ENCODE data around the gene EARS2. TPM values are rescaled to one million over a fixed set of nuclear protein-coding genes. Genes with fewer than 3 reads are reported as not detected.

EARS2 gene
- total and polyA plus RNA-seq, 2 of the 8 experiments (the other 6 are each of a cell fraction or from before 2014, with no cell fraction given): 47.8 to 111 TPM

- Histone ChIP-seq H2AK5ac (ENCODE audit: low read depth, low read length) (no peak overlapping the region), H2BK12ac (ENCODE audit: low read depth, low read length) (no peak overlapping the region), H4K5ac (ENCODE audit: insufficient read length, low read depth, low read length) (no peak overlapping the region), H4K91ac (replicated peaks; ENCODE audit: insufficient read length, low read length) (no peak overlapping the region), H3K14ac (ENCODE audit: insufficient read length) (no peak overlapping the region), H3K18ac (ENCODE audit: extremely low read depth, low read length) (no peak overlapping the region), H3K9ac (replicated peaks in 1 of 4; ENCODE audit: extremely low read depth in 1 of 4, low read depth in 3 of 4, low read length in 3 of 4) (no peak overlapping the region), H4K8ac (ENCODE audit: extremely low read depth, insufficient read depth, low read length) (no peak overlapping the region), H2BK120ac (replicated peaks; ENCODE audit: low read depth, low read length) (no peak overlapping the region), H3K79me2 (ENCODE audit: control insufficient read depth in 1 of 2, insufficient read depth in 2 of 2, low read length in 2 of 2) (no peaks in the 10 kb centered on the region), H3K23ac (ENCODE audit: insufficient read length) (no peak overlapping the region), H3K4me2 (ENCODE audit: insufficient read depth in 1 of 2, low read depth in 2 of 2, low read length in 2 of 2) (no peak overlapping the region), H3K27me3 (replicated peaks in 1 of 4; ENCODE audit: control insufficient read depth in 3 of 4, extremely low read depth in 1 of 4, insufficient read depth in 3 of 4, low read length in 3 of 4) (no peaks in the 10 kb centered on the region), H3K36me3 (ENCODE audit: control insufficient read depth in 2 of 4, insufficient read depth in 4 of 4, low read length in 3 of 4) (peaks cover 6 to 33% (median 18%) of the 10 kb centered on the region in 4 experiments; a peak in 7 of 8 replicates), H4K20me1 (replicated peaks in 1 of 2; ENCODE audit: control insufficient read depth in 1 of 2, insufficient read depth in 2 of 2, low read length in 2 of 2) (peaks cover 2 to 11% of the 10 kb centered on the region in 2 experiments), H2AFZ (ENCODE audit: low read length) (no peak overlapping the region), H3K9me3 (ENCODE audit: insufficient read depth in 2 of 2, low read depth in 1 of 2, low read length in 1 of 2) (no peaks in the 10 kb centered on the region), H2BK15ac (ENCODE audit: low read length) (no peak overlapping the region), H3K23me2 (ENCODE audit: low read depth, low read length) (no peaks in the 10 kb centered on the region), H3K4me3 (ENCODE audit: extremely low read depth in 1 of 4, insufficient read depth in 2 of 4, low read depth in 3 of 4, low read length in 4 of 4) (no peak overlapping the region), H3K56ac (replicated peaks; ENCODE audit: insufficient read length, low read depth, low read length) (no peak overlapping the region), H2BK5ac (ENCODE audit: low read depth, low read length) (no peak overlapping the region), H3K79me1 (ENCODE audit: low read depth, low read length) (no peaks in the 10 kb centered on the region; the same call in 1 of the 2 replicates), H2BK20ac (ENCODE audit: low read length) (no peak overlapping the region), H3K4ac (replicated peaks; ENCODE audit: insufficient read length, low read depth, low read length) (no peak overlapping the region), H3K27ac (ENCODE audit: low read depth, low read length) (no peak overlapping the region), H3K4me1 (replicated peaks in 1 of 4; ENCODE audit: control insufficient read depth in 3 of 4, insufficient read depth in 4 of 4, low read length in 3 of 4) (no peaks in the 10 kb centered on the region)
- ChIA-PET CTCF (ENCODE audit: partially characterized antibody) (interaction anchor here (0.6 kb wide), 2 partner anchors 100 to 725 kb away, joined by 3 read pairs; partner anchors contain the start of gene PLK1), POLR2A (ENCODE audit: partially characterized antibody) (interaction anchor here (0.7 to 3.0 kb wide), 4 partner anchors 11 to 31 kb away, joined by 3 to 8 read pairs (median 4); no protein-coding TSS in a partner anchor)
- FAIRE-seq: no peak
- no peak for DNase-seq (ENCODE audit: low read depth in 1 of 2, low spot score in 2 of 2)
- 89% methylated on average over 5 of the region's 5 CpGs; no CpG with 5 or more reads in 1 of the 2 experiments for WGBS, 2 experiments (ENCODE audit: extremely low coverage in 1 of 2, insufficient coverage in 1 of 2, insufficient read length in 1 of 2, insufficient replicate concordance in 2 of 2, low coverage in 1 of 2, low lambda C conversion rate in 2 of 2, missing lambda C conversion rate in 1 of 2)
- no peak for TF ChIP-seq POLR2AphosphoS5 (IDR thresholded peaks at IDR 0.05; ENCODE audit: low read depth, low read length)
- no peak for TF ChIP-seq SP1 (IDR thresholded peaks at IDR 0.05; ENCODE audit: low read depth, low read length)
- TF ChIP-seq JUND (IDR thresholded peaks at IDR 0.05; ENCODE audit: low read length): no peak
- no peak for TF ChIP-seq RBBP5 (IDR thresholded peaks at IDR 0.05; ENCODE audit: borderline replicate concordance, low read depth, low read length)
- TF ChIP-seq SIRT6 (IDR thresholded peaks at IDR 0.05; ENCODE audit: low read length): no peak
- no peak for TF ChIP-seq BRCA1 (IDR thresholded peaks at IDR 0.05; ENCODE audit: low read depth, low read length)
- no peak for TF ChIP-seq CBX5 (IDR thresholded peaks at IDR 0.05; ENCODE audit: low read depth, low read length)
- no peak for TF ChIP-seq CTBP2 (IDR thresholded peaks at IDR 0.05; ENCODE audit: borderline replicate concordance, insufficient read depth, insufficient read length, low read length)
- TF ChIP-seq NANOG (IDR thresholded peaks at IDR 0.05; ENCODE audit: insufficient read depth, low read depth, low read length, poor library complexity, severe bottlenecking): no peak
- no peak for TF ChIP-seq KDM4A (IDR thresholded peaks at IDR 0.05; ENCODE audit: low read depth, low read length, severe bottlenecking)
- no peak for TF ChIP-seq YY1 (IDR thresholded peaks at IDR 0.05; ENCODE audit: low read depth, low read length)
- TF ChIP-seq, protein P1, sequence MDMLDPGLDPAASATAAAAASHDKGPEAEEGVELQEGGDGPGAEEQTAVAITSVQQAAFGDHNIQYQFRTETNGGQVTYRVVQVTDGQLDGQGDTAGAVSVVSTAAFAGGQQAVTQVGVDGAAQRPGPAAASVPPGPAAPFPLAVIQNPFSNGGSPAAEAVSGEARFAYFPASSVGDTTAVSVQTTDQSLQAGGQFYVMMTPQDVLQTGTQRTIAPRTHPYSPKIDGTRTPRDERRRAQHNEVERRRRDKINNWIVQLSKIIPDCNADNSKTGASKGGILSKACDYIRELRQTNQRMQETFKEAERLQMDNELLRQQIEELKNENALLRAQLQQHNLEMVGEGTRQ (IDR thresholded peaks at IDR 0.05; ENCODE audit: low read length): no peak
These were observed 21.1 kb upstream of the EARS2 start for GRCh38 chr16:23578101-23578830.
